ENCODE measurements around the gene BEX4.
A peak's percentile ranks its signal among the peaks of the same experiment; 100 is the strongest.

BEX4 gene

GRCh38 chrX:103240155-103240554 is 25.2 kb downstream of the BEX4 start:
- no peak for DNase-seq (ENCODE audit: low read depth)

- no peak for DNase-seq (ENCODE audit: low read depth)
Observed at GRCh38 chrX:103248553-103248952, 33.6 kb downstream of the BEX4 start.

- DNase-seq (ENCODE audit: low read depth): no peak
Observed at GRCh38 chrX:103249805-103250204, 34.9 kb downstream of the BEX4 start.

- DNase-seq (ENCODE audit: low read depth): no peak
Observed at GRCh38 chrX:103250977-103251376, 36.1 kb downstream of the BEX4 start.

GRCh38 chrX:103253608-103254007 is 38.7 kb downstream of the BEX4 start:
- DNase-seq (ENCODE audit: low read depth): no peak

GRCh38 chrX:103254171-103254824 is 39.4 kb downstream of the BEX4 start:
- DNase-seq (ENCODE audit: low read depth): peak; percentile 18

- peak; percentile 44 for DNase-seq (ENCODE audit: low read depth)
Observed at GRCh38 chrX:103254921-103255493, 40.1 kb downstream of the BEX4 start, which contains the start of gene TCEAL8. TSS of gene TCEAL8 (minus strand) at chrX:103255155. CDS start at chrX:103253979, 1,176 bp downstream.

GRCh38 chrX:103256651-103257050 is 41.7 kb downstream of the BEX4 start:
- no peak for DNase-seq (ENCODE audit: low read depth)

- no peak for DNase-seq (ENCODE audit: low read depth)
Observed at GRCh38 chrX:103258275-103258674, 43.4 kb downstream of the BEX4 start.

Data from activated T-cell treated with anti-CD3 and anti-CD28 coated beads for 24 hours (primary cell).